Neural cell (in vitro differentiated cells): Measurements from ENCODE around the gene DDC.

Experiments used
- EP300 ChIP-seq: fragments of 450-650 bp; conservative IDR thresholded peaks from 2 replicates; pipeline ENCODE4 v1.6.1; 2014; ENCODE audit warnings: antibody characterized with exemption, mild to moderate bottlenecking, moderate library complexity; ENCODE audit not compliant: poor library complexity, severe bottlenecking
- EZH2 ChIP-seq: fragments of 200-600, 300-800 bp; shearing (Covaris generic), sonication (generic); IDR thresholded peaks from 2 replicates; pipeline ENCODE4 v1.6.1; 2014; ENCODE audit warnings: antibody characterized with exemption, low read length, borderline replicate concordance, mild to moderate bottlenecking; ENCODE audit not compliant: insufficient read depth, poor library complexity, severe bottlenecking
- POLR2AphosphoS5 ChIP-seq: IDR thresholded peaks from 2 replicates; pipeline ENCODE4 v1.6.1; 2012
- RAD21 ChIP-seq: fragments of 450-650 bp; conservative IDR thresholded peaks from 2 replicates; pipeline ENCODE4 v1.6.1; 2014; ENCODE audit warnings: antibody characterized with exemption, mild to moderate bottlenecking, moderate library complexity
- TAF1 ChIP-seq: IDR thresholded peaks from 2 replicates; pipeline ENCODE4 v1.6.1; 2012; ENCODE audit warnings: low read depth
- TF ChIP-seq, protein P1 (sequence below): fragments of 450-650 bp; IDR thresholded peaks from 2 replicates; pipeline ENCODE4 v1.5.1; 2014; ENCODE audit warnings: antibody characterized with exemption, mild to moderate bottlenecking, moderate library complexity; ENCODE audit not compliant: poor library complexity, severe bottlenecking
- TF ChIP-seq, protein P2 (sequence below): IDR thresholded peaks from 2 replicates; pipeline ENCODE4 v1.6.1; 2012; ENCODE audit warnings: borderline replicate concordance

DNA sequence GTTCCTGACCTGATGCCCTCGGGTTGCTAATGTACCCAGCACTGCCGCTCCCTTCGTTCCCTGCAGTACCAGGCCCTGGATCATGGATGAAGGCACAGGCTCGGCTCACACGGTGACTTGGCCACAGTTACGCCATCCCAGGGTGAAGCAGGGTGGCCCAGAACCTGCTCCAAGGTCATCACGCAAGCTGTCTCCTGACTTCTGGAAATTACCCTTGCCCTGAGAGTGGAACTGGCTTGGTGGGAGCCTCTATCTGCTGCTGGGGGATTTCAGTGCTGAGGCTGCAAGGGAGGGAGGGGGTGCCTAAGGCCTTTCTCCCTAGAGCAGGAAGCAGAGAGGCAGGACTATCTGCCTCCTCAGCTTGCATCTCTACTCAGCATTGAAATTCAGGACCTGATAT is 151.6 kb downstream of the DDC start:
- TF ChIP-seq, protein P1, sequence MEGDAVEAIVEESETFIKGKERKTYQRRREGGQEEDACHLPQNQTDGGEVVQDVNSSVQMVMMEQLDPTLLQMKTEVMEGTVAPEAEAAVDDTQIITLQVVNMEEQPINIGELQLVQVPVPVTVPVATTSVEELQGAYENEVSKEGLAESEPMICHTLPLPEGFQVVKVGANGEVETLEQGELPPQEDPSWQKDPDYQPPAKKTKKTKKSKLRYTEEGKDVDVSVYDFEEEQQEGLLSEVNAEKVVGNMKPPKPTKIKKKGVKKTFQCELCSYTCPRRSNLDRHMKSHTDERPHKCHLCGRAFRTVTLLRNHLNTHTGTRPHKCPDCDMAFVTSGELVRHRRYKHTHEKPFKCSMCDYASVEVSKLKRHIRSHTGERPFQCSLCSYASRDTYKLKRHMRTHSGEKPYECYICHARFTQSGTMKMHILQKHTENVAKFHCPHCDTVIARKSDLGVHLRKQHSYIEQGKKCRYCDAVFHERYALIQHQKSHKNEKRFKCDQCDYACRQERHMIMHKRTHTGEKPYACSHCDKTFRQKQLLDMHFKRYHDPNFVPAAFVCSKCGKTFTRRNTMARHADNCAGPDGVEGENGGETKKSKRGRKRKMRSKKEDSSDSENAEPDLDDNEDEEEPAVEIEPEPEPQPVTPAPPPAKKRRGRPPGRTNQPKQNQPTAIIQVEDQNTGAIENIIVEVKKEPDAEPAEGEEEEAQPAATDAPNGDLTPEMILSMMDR = no peak
- no peak for TF ChIP-seq TAF1
- TF ChIP-seq POLR2AphosphoS5 = no peak
- TF ChIP-seq, protein P2, sequence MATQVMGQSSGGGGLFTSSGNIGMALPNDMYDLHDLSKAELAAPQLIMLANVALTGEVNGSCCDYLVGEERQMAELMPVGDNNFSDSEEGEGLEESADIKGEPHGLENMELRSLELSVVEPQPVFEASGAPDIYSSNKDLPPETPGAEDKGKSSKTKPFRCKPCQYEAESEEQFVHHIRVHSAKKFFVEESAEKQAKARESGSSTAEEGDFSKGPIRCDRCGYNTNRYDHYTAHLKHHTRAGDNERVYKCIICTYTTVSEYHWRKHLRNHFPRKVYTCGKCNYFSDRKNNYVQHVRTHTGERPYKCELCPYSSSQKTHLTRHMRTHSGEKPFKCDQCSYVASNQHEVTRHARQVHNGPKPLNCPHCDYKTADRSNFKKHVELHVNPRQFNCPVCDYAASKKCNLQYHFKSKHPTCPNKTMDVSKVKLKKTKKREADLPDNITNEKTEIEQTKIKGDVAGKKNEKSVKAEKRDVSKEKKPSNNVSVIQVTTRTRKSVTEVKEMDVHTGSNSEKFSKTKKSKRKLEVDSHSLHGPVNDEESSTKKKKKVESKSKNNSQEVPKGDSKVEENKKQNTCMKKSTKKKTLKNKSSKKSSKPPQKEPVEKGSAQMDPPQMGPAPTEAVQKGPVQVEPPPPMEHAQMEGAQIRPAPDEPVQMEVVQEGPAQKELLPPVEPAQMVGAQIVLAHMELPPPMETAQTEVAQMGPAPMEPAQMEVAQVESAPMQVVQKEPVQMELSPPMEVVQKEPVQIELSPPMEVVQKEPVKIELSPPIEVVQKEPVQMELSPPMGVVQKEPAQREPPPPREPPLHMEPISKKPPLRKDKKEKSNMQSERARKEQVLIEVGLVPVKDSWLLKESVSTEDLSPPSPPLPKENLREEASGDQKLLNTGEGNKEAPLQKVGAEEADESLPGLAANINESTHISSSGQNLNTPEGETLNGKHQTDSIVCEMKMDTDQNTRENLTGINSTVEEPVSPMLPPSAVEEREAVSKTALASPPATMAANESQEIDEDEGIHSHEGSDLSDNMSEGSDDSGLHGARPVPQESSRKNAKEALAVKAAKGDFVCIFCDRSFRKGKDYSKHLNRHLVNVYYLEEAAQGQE = no peak
- TF ChIP-seq EP300 = no peak
- no peak for TF ChIP-seq RAD21
- no peak for TF ChIP-seq EZH2
